Activated CD8-positive, alpha-beta memory T cell treated with anti-CD3 and anti-CD28 coated beads, Interleukin-2, amount 50 U/mL, for 4 hours (primary cell): ENCODE results near the gene UGT1A7.
"Not testable (repeated sequence)": the region's sequence is repeated elsewhere in the genome, so short reads cannot be mapped to it uniquely, and the experiment has no call there.

Experiments used
- DNase-seq: peaks from one replicate; pipeline ENCODE4 v3.0.0-alpha.2; 2020

The UGT1A7 gene

DNA sequence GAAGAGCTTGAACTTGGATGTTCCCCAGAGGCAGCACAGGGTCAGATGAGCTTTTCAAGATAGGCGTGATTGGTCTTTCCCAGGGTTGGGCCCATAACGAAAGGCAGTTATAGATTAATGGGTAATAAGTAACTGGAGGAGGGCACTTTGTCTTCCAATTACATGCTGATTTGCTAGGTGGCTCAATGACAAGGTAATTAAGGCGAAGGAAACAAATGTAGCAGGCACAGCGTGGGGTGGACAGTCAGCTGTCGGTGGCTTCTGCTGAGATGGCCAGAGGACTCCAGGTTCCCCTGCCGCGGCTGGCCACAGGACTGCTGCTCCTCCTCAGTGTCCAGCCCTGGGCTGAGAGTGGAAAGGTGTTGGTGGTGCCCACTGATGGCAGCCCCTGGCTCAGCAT lies 36.9 kb downstream of the UGT1A7 start, which contains the start of gene UGT1A4:
Gene UGT1A4 (plus strand): TSS at position 185 of the 400 bp plus-strand sequence. CDS start 85 bp downstream, at position 270.
- no peak for DNase-seq

DNA sequence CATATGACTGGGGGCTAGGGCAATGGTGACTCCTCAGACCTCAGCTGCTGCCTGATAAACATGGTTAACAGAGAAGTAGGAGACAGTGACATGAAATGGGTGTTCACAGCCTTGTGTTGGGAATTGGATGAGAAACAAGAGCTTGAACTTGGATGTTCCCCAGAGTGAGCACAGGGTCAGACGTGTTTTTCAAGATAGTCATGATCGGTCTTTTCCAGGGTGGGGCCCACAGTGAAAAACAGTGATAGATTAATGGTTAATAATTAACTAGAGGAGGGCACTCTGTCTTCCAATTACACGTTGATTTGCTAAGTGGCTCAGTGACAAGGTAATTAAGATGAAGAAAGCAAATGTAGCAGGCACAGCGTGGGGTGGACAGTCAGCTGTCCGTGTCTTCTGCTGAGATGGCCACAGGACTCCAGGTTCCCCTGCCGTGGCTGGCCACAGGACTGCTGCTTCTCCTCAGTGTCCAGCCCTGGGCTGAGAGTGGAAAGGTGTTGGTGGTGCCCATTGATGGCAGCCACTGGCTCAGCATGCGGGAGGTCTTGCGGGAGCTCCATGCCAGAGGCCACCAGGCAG lies 47.1 kb downstream of the UGT1A7 start, which contains the start of gene UGT1A3:
Gene UGT1A3 (plus strand): TSS at position 320 of the 579 bp plus-strand sequence. CDS start 85 bp downstream, at position 405.
- DNase-seq, result no peak

DNA sequence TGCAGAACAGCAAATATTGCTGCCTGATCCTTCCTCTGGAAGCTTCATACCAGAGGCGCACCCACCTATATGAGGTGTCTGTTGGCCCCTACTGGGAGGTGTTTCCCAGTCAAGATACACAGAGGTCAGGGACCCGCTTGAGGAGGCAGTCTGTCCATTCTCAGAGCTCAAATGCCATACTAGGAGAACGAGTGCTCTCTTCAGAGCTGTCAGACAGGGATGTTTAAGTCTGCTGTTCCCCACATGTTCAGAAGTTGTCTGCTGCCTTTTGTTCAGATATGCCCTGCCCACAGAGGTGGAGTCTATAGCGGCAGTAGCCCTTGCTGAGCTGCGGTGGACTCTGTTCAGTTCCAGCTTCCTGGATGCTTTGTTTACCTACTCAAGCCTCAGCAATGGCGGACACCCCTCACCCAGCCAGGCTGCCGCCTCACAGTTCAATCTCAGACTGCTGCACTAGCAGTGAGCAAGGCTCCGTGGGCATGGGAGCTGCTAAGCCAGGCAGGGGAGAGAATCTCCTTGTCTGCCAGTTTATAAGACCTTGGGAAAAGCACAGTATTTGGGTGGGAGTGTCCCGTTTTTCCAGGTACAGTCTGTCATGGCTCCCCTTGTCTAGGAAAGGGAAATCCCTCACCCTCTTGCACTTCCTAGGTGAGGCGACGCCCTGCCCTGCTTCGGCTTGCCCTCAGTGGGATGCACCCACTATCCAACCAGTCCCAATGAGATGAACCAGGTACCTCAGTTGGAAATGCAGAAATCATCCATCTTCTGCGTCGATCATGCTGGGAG lies 55.4 kb downstream of the UGT1A7 start:
- not testable (repeated sequence) for DNase-seq

DNA sequence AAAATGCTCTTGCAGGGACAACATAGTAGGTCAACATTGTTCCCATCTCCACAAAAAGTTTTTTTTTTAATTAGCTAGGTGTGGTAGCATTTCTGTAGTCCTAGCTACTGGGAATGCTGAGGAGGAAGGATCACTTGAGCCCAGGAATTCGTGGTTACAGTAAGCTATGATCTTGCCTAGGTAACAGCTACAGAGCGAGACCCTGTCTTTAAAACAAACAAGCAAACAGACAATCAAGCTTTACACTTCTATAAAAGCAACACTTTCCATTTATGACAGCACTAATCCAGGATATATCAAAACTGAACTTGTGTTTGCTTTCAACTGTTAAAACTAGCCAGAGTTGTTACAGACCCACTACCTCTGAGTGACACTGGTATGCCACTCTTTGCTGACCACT lies 59.2 kb downstream of the UGT1A7 start:
- no peak for DNase-seq

DNA sequence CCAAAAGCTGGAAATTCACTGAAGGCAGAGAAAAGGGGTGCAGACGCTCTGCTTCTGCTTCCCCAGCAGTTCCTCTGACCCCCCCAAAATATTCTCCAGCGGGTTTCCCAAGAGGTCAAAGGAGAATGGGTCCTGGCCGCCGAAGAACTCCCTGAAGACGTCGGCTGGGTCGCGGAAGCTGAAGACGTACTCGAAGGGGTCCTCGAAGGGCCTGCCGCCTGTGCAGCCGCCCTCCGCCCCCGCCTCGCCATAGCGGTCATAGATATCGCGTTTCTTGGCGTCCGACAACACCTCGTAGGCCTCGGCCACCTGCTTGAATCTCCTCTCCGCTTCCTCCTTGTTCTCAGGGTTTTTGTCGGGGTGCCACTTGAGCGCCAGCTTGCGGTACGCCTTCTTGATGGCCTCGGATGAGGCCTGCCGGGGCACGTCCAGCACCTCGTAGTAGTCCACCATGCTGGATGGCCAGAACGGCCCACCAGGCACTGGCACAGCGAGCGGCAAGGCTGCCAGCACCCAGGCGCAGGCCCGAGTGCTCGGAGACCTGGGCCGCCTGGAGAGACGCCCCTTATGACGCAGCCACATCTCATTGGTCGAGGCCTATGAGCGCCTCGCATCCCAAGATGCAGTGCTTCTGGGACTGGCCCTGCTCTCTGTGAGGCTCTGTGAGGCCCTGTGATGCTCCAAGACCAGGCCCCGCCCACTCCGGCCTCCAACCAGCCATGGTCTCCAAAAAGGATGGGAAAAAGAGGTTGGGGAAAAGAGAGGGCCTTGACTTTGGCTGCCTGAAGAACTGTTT lies 62.0 kb downstream of the UGT1A7 start:
- DNase-seq, result no peak

DNA sequence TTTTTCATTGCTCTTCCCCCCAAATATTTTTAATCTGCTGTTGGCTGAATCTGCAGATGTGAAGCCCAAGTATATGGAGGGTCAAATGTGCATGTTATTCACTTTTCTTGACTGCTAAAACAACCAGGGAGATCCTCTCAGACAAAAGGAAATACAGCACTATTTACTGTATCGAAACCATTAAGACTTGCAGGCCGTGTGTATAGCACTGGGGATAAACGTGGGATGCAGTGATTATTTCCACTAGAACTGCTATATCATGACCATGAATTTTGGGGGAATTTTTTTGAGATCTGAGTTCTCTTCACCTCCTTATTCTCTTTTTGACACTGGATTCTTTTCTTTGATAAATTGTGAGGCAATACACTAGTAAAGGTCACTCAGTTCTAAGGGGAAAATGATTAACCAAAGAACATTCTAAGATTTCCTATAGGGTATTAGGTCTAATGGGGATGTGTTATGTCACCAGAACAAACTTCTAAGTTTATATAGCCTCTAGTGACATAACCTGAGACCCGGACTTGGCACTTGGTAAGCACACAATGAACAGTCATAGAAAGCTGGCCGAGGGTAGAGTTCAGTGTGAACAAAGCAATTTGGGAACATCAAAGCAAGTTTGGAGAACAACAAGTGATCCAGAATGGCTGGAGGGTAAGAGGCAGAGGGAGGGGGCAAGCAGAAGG lies 63.5 kb downstream of the UGT1A7 start:
- DNase-seq, result no peak

DNA sequence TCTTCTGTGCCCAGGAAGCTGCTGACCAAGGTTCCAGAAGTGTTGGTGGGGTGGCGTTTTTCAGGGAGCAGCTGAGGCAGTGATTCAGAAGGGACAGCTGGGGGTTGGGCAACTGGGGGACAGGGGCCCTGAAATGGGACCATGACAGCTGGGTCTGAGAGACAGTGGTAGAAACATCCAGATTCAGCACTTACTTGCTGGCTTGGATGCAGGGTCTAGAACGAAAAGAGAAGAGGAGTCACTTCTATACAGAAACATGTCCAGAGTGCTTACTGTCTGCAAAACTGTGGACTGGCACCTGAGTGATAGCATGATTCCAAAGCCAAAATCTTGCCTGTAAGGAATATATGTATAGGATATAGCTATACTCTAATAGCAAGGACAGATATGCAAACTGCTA lies 64.1 kb downstream of the UGT1A7 start:
- DNase-seq, result not testable (repeated sequence)

DNA sequence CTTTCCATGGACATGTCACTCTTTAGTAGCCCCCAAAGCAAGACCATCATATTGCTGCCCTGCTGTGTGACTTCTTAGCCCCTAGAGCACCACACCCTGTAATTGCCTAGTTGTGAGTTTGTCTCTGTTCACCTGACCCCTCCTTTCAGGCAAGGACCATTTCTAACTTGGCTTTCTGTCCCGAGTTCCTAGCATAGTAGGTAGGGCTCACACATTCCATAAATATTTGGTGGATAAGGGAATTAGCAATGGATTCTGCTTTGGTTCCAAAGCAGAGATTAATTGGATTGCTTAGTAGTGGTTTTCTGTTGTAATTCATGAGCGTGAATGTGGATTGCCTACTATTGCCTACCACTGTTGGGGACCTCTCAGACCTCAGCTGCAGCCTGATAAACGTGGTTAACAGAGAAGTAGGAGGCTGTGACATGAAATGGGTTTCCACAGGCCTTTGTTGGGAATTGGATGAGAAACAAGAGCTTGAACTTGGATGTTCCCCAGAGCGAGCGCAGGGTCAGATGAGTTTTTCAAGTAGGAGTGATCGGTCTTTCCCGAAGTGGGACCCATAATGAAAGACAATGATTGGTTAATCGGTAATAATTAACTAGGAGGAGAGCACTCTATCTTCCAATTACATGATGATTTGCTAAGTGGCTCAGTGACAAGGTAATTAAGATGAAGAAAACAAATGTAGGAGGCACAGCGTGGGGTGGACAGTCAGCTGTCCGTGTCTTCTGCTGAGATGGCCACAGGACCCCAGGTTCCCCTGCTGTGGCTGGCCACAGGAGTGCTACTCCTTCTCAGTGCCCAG lies 65.0 kb downstream of the UGT1A7 start:
- DNase-seq, result no peak

DNA sequence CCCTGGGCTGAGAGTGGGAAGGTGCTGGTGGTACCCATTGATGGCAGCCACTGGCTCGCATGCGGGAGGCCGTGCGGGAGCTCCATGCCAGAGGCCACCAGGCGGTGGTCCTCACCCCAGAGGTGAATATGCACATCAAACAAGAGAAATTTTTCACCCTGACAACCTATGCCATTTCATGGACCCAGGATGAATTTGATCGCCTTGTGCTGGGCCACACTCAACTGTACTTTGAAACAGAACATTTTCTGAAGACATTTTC lies 65.5 kb downstream of the UGT1A7 start:
- no peak for DNase-seq

DNA sequence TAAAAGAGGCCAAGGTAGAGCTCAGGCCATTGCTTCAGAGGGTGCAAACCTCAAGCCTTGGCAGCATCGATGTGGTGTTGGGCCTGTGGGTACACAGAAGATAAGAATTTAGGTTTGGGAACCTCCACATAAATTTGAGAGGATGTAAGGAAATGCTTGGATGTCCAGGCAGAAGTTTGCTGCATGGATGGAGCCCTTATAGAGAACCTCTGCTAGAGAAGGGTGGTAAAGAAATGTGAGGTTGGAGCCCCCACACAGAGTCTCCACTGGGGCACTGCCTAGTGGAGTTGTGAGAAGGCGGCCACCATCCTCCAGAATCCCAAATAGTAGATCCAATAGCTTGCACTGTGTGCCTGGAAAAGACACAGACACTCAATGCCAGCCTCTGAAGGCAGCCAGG lies 69.0 kb downstream of the UGT1A7 start:
- not testable (repeated sequence) for DNase-seq

DNA sequence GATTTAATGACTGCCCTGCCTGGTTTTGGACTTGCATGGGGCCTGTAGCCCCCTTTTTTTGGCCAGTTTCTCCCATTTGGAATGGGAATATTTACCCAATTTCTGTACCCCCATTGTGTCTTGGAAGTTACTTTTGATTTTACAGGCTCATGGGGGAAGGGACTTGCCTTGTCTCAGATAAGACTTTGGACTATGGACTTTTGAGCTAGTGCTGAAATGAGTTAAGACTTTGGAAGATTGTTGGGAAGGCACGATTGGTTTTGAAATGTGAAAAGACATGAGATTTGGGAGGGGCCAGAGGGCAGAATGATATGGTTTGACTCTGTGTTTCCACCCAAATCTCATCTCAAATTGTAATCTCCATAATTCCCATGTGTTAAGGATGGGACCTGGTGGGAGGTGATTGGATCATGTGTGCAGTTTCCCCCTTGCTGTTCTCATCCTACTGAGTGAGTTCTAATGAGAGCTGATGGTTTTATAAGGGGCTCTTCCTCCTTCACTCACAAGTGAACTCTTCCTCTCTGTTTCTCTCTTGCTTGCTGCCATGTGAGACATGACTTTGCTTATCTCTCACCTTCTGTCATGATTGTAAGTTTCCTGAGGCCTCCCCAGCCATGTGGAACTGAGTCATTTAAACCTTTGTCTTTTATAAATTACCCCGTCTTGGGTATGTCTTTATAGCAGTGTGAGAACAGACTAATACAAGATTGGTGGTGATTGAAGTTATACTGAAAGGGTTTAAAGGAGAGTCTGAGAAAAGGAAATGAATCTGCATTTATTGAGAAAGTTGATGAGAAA lies 69.7 kb downstream of the UGT1A7 start:
- not testable (repeated sequence) for DNase-seq

DNA sequence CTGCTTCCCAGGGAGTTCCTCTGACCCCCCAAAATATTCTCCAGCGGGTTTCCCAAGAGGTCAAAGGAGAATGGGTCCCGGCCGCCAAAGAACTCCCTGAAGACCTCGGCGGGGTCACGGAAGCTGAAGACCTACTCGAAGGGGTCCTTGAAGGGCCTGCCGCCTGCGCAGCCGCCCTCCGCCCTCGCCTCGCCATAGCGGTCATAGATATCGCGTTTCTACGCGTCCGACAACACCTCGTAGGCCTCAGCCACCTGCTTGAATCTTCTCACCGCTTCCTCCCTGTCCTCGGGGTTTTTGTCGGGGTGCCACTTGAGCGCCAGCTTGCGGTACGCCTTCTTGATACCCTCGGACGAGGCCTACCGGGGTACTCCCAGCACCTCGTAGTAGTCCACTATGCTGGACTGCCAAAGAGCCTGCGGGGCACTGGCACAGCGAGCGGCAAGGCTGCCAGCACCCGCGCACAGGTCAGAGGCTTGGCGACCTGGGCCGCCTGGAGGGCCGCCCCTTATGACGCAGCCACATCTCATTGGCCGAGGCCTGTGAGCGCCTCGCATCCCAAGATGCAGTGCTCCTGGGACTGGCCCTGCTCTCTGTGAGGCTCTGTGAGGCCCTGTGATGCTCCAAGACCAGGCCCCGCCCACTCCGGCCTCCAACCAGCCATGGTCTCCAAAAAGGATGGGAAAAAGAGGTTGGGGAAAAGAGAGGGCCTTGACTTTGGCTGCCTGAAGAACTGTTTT lies 73.3 kb downstream of the UGT1A7 start:
- DNase-seq, result no peak

DNA sequence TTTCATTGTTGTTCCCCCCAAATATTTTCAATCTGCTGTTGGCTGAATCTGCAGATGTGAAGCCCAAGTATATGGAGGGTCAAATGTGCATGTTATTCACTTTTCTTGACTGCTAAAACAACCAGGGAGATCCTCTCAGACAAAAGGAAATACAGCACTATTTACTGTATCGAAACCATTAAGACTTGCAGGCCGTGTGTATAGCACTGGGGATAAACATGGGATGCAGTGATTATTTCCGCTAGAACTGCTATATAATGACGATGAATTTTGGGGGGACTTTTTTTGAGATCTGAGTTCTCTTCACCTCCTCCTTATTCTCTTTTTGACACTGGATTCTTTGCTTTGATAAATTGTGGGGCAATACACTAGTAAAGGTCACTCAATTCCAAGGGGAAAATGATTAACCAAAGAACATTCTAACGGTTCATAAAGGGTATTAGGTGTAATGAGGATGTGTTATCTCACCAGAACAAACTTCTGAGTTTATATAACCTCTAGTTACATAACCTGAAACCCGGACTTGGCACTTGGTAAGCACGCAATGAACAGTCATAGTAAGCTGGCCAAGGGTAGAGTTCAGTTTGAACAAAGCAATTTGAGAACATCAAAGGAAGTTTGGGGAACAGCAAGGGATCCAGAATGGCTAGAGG lies 74.9 kb downstream of the UGT1A7 start:
- no peak for DNase-seq

DNA sequence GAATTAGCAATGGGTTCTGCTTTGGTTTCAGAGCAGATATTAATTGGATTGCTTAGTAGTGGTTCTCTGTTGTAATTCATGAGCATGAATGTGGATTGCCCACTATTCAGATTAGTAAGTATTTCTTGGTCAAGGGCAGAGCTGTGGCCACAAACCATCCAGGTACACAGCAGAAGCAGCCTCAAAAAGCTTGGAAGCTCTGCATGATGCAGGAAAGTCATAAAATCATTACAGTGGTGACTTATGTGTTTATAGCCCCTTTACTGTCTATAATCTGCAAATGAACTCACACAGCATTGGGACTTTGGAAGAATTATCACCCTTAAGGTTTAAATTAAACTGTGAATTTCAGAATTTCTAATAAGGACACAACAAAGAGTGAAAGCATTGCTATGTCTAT lies 76.4 kb downstream of the UGT1A7 start:
- DNase-seq, result no peak

DNA sequence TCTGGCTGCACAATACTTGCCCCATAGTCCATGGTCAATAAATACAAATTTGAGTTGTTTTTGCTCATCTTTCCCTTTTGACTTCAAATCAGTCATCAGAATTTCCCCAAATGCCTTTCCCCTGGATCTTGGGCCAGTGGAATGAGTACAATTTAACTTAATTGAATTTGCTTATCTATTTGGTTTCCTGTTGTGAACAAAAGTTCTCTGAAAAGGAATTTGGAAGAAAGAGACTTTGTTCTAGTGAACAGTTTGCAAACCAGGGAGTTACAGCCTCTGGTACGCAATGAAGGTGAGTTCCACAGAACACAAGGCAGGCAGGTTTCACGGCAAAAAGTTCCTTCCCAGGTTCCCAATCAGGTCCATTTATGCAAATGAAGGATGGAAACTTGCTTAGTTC lies 77.1 kb downstream of the UGT1A7 start:
- DNase-seq, result no peak

DNA sequence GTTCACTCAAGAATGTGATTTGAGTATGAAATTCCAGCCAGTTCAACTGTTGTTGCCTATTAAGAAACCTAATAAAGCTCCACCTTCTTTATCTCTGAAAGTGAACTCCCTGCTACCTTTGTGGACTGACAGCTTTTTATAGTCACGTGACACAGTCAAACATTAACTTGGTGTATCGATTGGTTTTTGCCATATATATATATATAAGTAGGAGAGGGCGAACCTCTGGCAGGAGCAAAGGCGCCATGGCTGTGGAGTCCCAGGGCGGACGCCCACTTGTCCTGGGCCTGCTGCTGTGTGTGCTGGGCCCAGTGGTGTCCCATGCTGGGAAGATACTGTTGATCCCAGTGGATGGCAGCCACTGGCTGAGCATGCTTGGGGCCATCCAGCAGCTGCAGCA lies 78.3 kb downstream of the UGT1A7 start, which contains the start of gene UGT1A1:
Gene UGT1A1 (plus strand): TSS at position 228 of the 400 bp plus-strand sequence. CDS start 18 bp downstream, at position 246.
- DNase-seq, result no peak

DNA sequence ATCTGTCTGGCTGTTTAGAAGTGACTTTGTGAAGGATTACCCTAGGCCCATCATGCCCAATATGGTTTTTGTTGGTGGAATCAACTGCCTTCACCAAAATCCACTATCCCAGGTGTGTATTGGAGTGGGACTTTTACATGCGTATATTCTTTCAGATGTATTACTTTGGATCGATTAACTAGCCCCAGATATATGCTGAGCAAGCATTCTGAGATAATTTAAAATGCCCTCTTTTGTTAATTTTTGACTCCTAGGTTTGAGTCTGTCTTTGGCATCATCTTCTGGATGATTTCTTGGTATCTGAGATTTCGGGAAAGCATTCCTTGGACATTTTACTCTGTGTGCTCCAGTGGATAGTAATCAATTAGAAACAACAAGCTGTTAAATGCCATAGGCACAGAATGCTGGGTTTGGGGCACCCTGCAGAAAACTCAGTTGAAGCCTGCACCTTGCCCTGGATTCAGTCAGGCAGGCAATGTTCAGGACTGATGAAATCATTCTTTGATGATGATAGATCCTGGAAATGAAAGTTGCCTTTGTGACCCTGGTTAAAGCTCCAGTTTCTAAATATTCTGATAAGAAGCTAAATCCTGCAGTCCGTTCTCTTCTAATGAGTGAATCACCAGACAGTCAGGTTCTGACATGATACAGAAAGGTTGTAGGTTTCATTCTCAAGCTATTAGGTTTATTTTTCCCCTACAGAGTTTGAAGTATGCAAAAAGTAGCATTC lies 79.5 kb downstream of the UGT1A7 start:
- DNase-seq, result no peak

DNA sequence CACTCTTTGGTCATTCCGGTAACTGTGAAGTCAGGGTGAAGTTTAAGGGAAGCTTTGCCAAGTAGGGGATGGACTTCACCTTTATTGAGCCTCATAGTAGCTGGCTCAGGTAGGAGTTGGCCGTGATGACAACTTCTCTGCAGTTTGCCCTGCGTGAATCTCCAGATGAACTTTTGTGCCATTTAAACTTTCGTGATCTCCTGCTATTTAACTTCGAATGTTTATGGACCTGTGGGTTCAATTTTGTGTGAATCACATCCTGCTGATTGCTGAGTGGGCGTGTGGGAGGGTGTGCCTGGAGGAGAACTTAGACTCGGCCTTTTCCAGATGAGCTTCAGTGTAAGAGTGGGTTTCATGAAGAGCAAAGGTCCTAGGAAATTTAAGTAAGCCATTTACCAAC lies 82.6 kb downstream of the UGT1A7 start:
- no peak for DNase-seq

DNA sequence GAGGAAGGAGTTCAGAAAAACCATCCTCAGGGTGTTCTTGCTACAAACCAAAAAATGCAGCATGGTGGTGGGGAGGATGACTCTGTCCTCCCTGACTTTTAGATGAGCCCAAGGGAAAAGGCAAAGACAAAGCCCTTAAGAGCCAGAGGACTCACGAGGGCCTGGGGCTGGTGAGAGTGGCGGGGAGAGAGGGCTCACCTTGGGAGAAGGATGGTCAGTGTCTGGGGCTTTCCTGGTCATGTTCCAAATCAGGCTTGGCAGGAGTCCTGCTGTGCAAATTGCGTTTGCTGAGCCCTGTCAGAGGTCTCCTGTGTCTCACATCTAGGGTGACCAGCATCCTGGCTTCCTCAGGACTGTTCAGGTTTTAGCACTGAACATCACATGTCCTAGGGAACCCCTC lies 83.1 kb downstream of the UGT1A7 start:
- no peak for DNase-seq
